Measurements from ENCODE around the gene KIF7. TPM values are rescaled to one million over a fixed set of nuclear protein-coding genes. Genes with fewer than 3 reads are reported as not detected.

The KIF7 gene
- total RNA-seq, 1 donor from 2014 or later: 13.9 TPM

DNA sequence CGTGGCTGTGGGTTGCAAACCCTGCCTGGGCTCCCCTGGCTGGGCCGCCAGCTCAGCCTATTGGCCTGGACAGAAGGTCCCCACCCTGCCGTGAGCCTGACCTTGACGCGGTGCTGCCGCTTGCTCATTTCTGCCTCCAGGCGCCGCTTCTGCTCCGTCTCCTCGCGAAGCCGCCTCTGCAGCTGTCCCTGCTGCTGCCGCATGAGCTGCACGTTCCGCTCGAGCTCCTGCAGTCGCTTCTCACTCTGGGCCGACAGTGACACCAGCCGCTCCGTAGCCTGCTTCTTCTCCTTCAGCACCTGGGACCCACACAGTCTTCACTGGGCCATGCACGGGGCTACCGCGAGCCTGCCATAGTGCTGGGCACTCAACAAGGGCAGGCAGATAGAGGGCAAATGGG is 21.7 kb downstream of the KIF7 start:
- TF ChIP-seq, protein P1, sequence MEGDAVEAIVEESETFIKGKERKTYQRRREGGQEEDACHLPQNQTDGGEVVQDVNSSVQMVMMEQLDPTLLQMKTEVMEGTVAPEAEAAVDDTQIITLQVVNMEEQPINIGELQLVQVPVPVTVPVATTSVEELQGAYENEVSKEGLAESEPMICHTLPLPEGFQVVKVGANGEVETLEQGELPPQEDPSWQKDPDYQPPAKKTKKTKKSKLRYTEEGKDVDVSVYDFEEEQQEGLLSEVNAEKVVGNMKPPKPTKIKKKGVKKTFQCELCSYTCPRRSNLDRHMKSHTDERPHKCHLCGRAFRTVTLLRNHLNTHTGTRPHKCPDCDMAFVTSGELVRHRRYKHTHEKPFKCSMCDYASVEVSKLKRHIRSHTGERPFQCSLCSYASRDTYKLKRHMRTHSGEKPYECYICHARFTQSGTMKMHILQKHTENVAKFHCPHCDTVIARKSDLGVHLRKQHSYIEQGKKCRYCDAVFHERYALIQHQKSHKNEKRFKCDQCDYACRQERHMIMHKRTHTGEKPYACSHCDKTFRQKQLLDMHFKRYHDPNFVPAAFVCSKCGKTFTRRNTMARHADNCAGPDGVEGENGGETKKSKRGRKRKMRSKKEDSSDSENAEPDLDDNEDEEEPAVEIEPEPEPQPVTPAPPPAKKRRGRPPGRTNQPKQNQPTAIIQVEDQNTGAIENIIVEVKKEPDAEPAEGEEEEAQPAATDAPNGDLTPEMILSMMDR (IDR thresholded peaks at IDR 0.05): no peak
- Mint-ChIP-seq H3K27me3 (ENCODE audit: low read depth) (no peaks in the 10 kb centered on the region), H3K4me1 (ENCODE audit: low read depth) (no peaks in the 10 kb centered on the region), H3K27ac (ENCODE audit: unreplicated experiment) (no peak overlapping the region), H3K4me3 (ENCODE audit: unreplicated experiment) (no peak overlapping the region), H3K36me3 (ENCODE audit: low read depth) (peaks cover 36% of the 10 kb centered on the region), H3K9me3 (ENCODE audit: low read depth) (peaks cover 2% of the 10 kb centered on the region)
- peak; percentile 81 for DNase-seq (ENCODE audit: low spot score)

DNA sequence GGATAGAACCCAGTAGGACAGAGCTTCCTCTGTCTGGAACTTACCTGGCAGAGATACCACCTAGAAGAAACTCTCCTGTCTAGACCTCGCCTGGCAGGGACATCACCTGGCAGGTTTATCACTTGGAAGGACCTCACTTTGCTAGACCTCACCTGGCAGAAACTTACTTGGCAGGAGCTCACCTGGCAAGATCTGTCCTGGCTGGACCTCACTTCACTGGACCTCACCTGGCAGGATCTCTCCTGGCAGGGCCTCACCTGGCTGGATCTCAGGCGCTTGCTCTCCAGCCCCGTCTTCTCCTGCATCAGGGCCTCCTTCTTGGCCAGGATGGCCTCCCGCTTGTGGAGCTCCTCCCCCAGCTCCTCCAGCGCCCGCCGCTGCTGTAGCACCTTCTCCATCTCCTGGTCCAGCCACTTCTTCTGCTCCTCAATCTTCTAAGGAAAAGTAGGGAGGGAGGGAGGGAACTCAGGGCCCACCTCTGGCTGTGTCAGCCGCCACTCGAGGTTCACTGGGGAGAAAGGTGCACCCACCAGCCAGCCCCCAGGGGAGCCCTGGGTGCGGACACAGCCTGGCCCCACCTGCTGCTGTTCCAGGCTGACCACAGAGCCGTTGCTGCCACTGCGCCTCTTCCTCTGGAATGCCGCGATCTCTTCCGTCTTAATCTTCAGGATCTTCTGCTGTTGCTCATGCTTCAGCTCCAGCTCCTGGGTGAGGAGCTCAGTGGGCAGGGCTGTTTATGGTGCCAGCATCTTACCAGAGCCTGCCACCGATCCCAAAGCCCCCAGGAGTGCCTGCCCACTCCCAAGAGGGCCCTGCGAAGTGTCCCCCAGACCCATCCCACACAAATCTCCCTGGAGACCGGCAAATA is 22.5 kb downstream of the KIF7 start:
- Mint-ChIP-seq H3K27ac (ENCODE audit: unreplicated experiment) (no peak overlapping the region), H3K27me3 (ENCODE audit: low read depth) (no peaks in the 10 kb centered on the region), H3K9me3 (ENCODE audit: low read depth) (peaks cover 2% of the 10 kb centered on the region), H3K36me3 (ENCODE audit: low read depth) (peaks cover 38% of the 10 kb centered on the region), H3K4me1 (ENCODE audit: low read depth) (no peaks in the 10 kb centered on the region), H3K4me3 (ENCODE audit: unreplicated experiment) (no peak overlapping the region)
- peak; percentile 58 for DNase-seq (ENCODE audit: low spot score)
- TF ChIP-seq, protein P1 (IDR thresholded peaks at IDR 0.05): no peak

DNA sequence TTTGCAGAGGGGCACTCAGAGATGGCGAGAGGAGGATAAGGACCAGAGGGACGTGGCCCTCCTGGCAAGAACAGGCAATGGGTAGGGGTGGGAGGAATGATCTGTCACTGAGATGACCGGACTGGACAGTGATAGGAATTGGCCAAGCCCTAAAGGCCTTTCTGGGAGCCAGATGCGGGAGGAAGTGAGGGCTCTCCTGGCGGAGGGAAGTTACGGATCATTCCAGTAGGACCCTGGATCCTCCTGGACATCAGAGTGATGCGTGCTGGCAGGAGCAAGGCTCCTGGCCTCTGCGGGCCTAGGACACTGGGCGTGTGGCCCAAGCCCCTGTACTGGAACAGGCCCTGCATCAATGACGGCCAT is 23.4 kb downstream of the KIF7 start:
- Mint-ChIP-seq H3K27ac (ENCODE audit: unreplicated experiment) (no peak overlapping the region), H3K4me3 (ENCODE audit: unreplicated experiment) (no peak overlapping the region), H3K27me3 (ENCODE audit: low read depth) (no peaks in the 10 kb centered on the region), H3K4me1 (ENCODE audit: low read depth) (no peaks in the 10 kb centered on the region), H3K9me3 (ENCODE audit: low read depth) (peaks cover 2% of the 10 kb centered on the region), H3K36me3 (ENCODE audit: low read depth) (peaks cover 39% of the 10 kb centered on the region)
- TF ChIP-seq, protein P1 (IDR thresholded peaks at IDR 0.05): no peak
- DNase-seq (ENCODE audit: low spot score): peak; percentile 52

DNA sequence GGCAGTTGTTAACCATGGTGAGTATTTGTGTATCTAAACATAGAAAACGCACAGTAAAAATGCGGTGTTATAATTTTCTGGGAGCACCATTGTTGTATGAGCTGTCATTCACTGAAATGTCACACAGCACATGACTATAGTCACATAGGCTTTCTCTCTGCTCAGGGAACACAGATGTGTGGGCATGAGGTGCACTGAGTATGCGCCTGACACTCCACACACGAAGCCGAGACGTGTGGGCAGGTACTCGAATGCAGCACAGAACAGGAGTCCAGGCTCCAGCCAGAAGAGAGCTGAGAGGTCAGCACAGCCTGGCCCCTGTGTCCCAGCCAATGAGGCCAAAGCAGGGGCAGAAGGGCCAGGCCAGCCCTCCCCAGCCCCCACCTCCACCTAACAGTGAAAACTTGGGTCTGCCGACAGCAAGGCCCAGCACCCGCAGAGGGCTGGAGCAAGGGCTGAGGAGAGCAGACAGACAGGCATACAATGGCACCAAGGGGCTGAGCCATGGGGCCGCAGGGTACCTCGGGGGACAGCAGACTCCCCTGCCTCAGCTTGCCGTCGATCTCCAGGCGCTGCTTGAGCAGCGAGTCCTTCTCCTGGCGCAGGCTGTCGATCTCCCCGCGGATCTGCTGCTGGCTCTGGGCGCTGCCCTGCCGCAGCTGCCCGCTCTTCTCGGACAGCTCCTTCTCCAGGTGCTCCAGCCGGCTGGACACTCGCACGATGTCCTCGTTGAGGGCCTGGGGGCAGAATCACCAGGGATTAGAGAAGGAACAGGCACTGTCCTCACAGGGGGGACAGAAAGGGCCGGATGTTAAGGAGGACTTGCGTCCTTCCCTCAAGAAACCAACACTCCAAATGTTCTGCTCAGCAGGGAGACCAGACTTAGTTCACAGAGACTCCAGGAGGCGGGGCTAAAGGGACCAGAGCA is 24.0 kb downstream of the KIF7 start:
- Mint-ChIP-seq H3K4me3 (ENCODE audit: unreplicated experiment) (no peak overlapping the region), H3K36me3 (ENCODE audit: low read depth) (peaks cover 40% of the 10 kb centered on the region), H3K27ac (ENCODE audit: unreplicated experiment) (no peak overlapping the region), H3K27me3 (ENCODE audit: low read depth) (no peaks in the 10 kb centered on the region), H3K4me1 (ENCODE audit: low read depth) (no peaks in the 10 kb centered on the region), H3K9me3 (ENCODE audit: low read depth) (peaks cover 2% of the 10 kb centered on the region)
- TF ChIP-seq, protein P1 (IDR thresholded peaks at IDR 0.05): no peak
- DNase-seq (ENCODE audit: low spot score): peak; percentile 87

DNA sequence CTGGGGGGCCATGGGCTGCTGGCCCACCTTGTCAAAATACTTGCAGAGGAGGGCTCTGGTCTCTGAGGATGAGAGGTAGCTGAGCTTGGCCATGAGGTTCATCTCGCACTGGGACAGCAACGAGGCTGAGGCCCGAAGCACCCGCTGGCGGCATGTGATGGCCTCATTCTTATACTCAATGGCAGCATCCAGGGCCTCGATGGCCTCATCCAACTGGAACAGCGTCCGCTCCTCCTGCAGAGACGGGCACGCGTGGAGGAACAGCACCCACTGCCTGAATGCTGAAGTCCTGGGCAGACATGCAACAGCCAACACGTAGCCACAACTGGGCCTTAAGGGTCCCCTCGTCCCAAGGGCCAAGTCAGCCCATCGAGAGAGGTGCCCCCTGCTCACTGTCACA is 25.0 kb downstream of the KIF7 start:
- peak; percentile 74 for DNase-seq (ENCODE audit: low spot score)
- peaks cover 44% of the 10 kb centered on the region for H3K36me3 Mint-ChIP-seq (ENCODE audit: low read depth)
- H3K27me3 Mint-ChIP-seq (ENCODE audit: low read depth): no peaks in the 10 kb centered on the region
- no peak overlapping the region for H3K4me3 Mint-ChIP-seq (ENCODE audit: unreplicated experiment)
- no peaks in the 10 kb centered on the region for H3K4me1 Mint-ChIP-seq (ENCODE audit: low read depth)
- H3K9me3 Mint-ChIP-seq (ENCODE audit: low read depth): peaks cover under 1% of the 10 kb centered on the region
- H3K27ac Mint-ChIP-seq (ENCODE audit: unreplicated experiment): no peak overlapping the region
- TF ChIP-seq, protein P1 (IDR thresholded peaks at IDR 0.05): no peak
